Sigmoid colon (tissue), 4 donors: Measurements from ENCODE around the gene TARDBP.
"Not testable (repeated sequence)": the region's sequence is repeated elsewhere in the genome, so short reads cannot be mapped to it uniquely, and the experiment has no call there.

Experiments
- EP300 ChIP-seq, 4 donors: sonication (generic); formaldehyde crosslinking; IDR thresholded peaks; one replicate each; pipeline ENCODE4 v1.6.1; 2017; ENCODE audit warnings: antibody characterized with exemption in 4 of 4
- POLR2A ChIP-seq, 2 donors: fragments of 450-650 bp; IDR thresholded peaks; one replicate each; pipeline ENCODE4 v1.6.1; 2016; ENCODE audit warnings: antibody characterized with exemption in 2 of 2, mild to moderate bottlenecking in 2 of 2, moderate library complexity in 2 of 2
- POLR2AphosphoS5 ChIP-seq, 4 donors: sonication (generic); formaldehyde crosslinking; IDR thresholded peaks; one replicate each; pipeline ENCODE4 v1.6.1; 2017; ENCODE audit warnings: antibody characterized with exemption in 4 of 4
- TF ChIP-seq, protein P1 (sequence below), 4 experiments: fragments of 450-650 bp in 3 of 4; fragments of 200-600 bp in 1 of 4; IDR thresholded peaks; one replicate each; pipeline ENCODE4 v1.5.1; 2016 to 2019; ENCODE audit warnings: antibody characterized with exemption in 4 of 4, mild to moderate bottlenecking in 3 of 4, moderate library complexity in 2 of 4

DNA sequence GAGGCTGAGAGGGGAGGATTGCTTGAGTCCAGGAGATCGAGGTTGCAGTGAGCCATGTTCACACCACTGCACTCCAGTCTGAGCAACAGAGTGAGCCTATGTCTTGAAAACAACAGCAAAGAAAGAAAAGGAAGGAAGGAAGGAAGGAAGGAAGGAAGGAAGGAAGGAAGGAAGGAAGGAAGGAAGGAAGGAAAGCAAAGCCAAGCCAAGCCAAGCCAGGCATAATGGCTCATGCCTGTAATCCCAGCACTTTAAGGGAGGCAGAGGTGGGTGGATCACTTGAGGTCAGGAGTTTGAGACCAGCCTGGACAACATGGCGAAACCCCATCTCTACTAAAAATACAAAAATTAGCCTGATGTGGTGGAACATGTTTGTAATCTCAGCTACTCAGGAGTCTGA lies 20.4 kb upstream of the TARDBP start:
- not testable (repeated sequence) for TF ChIP-seq POLR2A, EP300, POLR2AphosphoS5 (IDR thresholded peaks at IDR 0.05)
- TF ChIP-seq, protein P1, sequence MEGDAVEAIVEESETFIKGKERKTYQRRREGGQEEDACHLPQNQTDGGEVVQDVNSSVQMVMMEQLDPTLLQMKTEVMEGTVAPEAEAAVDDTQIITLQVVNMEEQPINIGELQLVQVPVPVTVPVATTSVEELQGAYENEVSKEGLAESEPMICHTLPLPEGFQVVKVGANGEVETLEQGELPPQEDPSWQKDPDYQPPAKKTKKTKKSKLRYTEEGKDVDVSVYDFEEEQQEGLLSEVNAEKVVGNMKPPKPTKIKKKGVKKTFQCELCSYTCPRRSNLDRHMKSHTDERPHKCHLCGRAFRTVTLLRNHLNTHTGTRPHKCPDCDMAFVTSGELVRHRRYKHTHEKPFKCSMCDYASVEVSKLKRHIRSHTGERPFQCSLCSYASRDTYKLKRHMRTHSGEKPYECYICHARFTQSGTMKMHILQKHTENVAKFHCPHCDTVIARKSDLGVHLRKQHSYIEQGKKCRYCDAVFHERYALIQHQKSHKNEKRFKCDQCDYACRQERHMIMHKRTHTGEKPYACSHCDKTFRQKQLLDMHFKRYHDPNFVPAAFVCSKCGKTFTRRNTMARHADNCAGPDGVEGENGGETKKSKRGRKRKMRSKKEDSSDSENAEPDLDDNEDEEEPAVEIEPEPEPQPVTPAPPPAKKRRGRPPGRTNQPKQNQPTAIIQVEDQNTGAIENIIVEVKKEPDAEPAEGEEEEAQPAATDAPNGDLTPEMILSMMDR (IDR thresholded peaks at IDR 0.05) = not testable (repeated sequence)
